ENCODE data around the gene CEACAM16. TPM values are rescaled to one million over a fixed set of nuclear protein-coding genes. Genes with fewer than 3 reads are reported as not detected.
"Not testable (repeated sequence)": the region's sequence is repeated elsewhere in the genome, so short reads cannot be mapped to it uniquely, and the experiment has no call there.

Gene CEACAM16
- total RNA-seq, 6 experiments from 2014 or later = not detected

GRCh38 chr19:44706506-44707236, 7.7 kb downstream of the CEACAM16 start:
- ATAC-seq (no peak), DNase-seq (no peak)
- intact Hi-C loops (cut with DNase I) = no loop called here
- H3K9me3 ChIP-seq = no peaks in the 10 kb centered on the region
- H3K27me3 ChIP-seq = no peaks in the 10 kb centered on the region
- H3K27ac ChIP-seq = no peak overlapping the region
- no peaks in the 10 kb centered on the region for H3K36me3 ChIP-seq
- TF ChIP-seq CTCF (IDR thresholded peaks at IDR 0.05) (no peak), POLR2A (IDR thresholded peaks at IDR 0.05) (no peak)
- WGBS (ENCODE audit: insufficient coverage, low coverage, low lambda C conversion rate, missing lambda C conversion rate) = 80% methylated on average over 1 of the region's 6 CpGs
- H3K4me1 ChIP-seq = no peaks in the 10 kb centered on the region
- no peak overlapping the region for H3K4me3 ChIP-seq

GRCh38 chr19:44707794-44708193, 8.8 kb downstream of the CEACAM16 start:
- no peaks in the 10 kb centered on the region for H3K36me3 ChIP-seq
- DNase-seq = no peak
- intact Hi-C loops (cut with DNase I) = no loop called here
- TF ChIP-seq POLR2A (IDR thresholded peaks at IDR 0.05) = no peak
- ATAC-seq = no peak
- H3K27ac ChIP-seq = no peak overlapping the region
- H3K4me3 ChIP-seq = no peak overlapping the region
- WGBS (ENCODE audit: insufficient coverage, low coverage, low lambda C conversion rate, missing lambda C conversion rate) = 97% methylated on average over 9 of the region's 20 CpGs
- no peaks in the 10 kb centered on the region for H3K27me3 ChIP-seq
- H3K4me1 ChIP-seq = no peaks in the 10 kb centered on the region
- no peaks in the 10 kb centered on the region for H3K9me3 ChIP-seq

- Histone ChIP-seq H3K36me3 (no peaks in the 10 kb centered on the region), H3K27ac (no peak overlapping the region), H3K4me1 (no peaks in the 10 kb centered on the region), H3K9me3 (no peaks in the 10 kb centered on the region), H3K4me3 (no peak overlapping the region), H3K27me3 (no peaks in the 10 kb centered on the region)
- ATAC-seq (no peak), DNase-seq (no peak)
- no CpG with 5 or more reads among the region's 5 CpGs for WGBS (ENCODE audit: insufficient coverage, low coverage, low lambda C conversion rate, missing lambda C conversion rate)
- intact Hi-C loops (cut with DNase I) = no loop called here
- TF ChIP-seq CTCF (IDR thresholded peaks at IDR 0.05) = no peak
- TF ChIP-seq POLR2A (IDR thresholded peaks at IDR 0.05) = no peak
Measured at GRCh38 chr19:44708940-44709339, 10.0 kb downstream of the CEACAM16 start.

GRCh38 chr19:44709434-44710266, 10.7 kb downstream of the CEACAM16 start:
- H3K4me1 ChIP-seq; H3K27ac ChIP-seq; H3K36me3 ChIP-seq; H3K4me3 ChIP-seq; intact Hi-C loops (cut with DNase I); DNase-seq; H3K9me3 ChIP-seq; ATAC-seq; H3K27me3 ChIP-seq: not testable (repeated sequence)
- WGBS (ENCODE audit: insufficient coverage, low coverage, low lambda C conversion rate, missing lambda C conversion rate) = 100% methylated on average over 1 of the region's 4 CpGs

- Histone ChIP-seq H3K4me3 (no peak overlapping the region), H3K36me3 (peaks cover 0 to 9% (median 0%) of the 10 kb centered on the region in 4 donors), H3K27me3 (no peaks in the 10 kb centered on the region), H3K9me3 (no peaks in the 10 kb centered on the region), H3K4me1 (no peaks in the 10 kb centered on the region), H3K27ac (no peak overlapping the region)
- intact Hi-C loops (cut with DNase I) = no loop called here
- 82% methylated on average over 3 of the region's 14 CpGs for WGBS (ENCODE audit: insufficient coverage, low coverage, low lambda C conversion rate, missing lambda C conversion rate)
- no peak for TF ChIP-seq CTCF (IDR thresholded peaks at IDR 0.05)
- no peak for TF ChIP-seq POLR2A (IDR thresholded peaks at IDR 0.05)
- peak in 2 of 4 donors; percentile 9 to 12 for ATAC-seq
- DNase-seq = no peak
Measured at GRCh38 chr19:44710483-44710882, 11.5 kb downstream of the CEACAM16 start.
